Activated B cell treated with CpG ODN at 0.5 μM for 24 hours (primary cell): ENCODE data around the gene TBC1D1. TPM values are rescaled to one million over a fixed set of nuclear protein-coding genes. Genes with fewer than 3 reads are reported as not detected.

ENCODE experiments used
- ATAC-seq: fragments of 200-7000 bp; cut with Tn5 transposase; one replicate; pipeline ENCODE4 v1.10.0; 2021; ENCODE audit warnings: low read depth, mild to moderate bottlenecking, moderate library complexity
- CTCF ChIA-PET: fragments of 350-600 bp; sonication (Branson Sonifier 250); formaldehyde crosslinking; loops from one replicate; lab custom pipeline; 2021; ENCODE audit warnings: antibody characterized with exemption; lab: Charles Lee
- POLR2A ChIA-PET: fragments of 350-600 bp; sonication (Branson Sonifier 250); formaldehyde crosslinking; loops from one replicate; lab custom pipeline; 2021; ENCODE audit warnings: antibody characterized with exemption; lab: Charles Lee
- DNase-seq: peaks from one replicate; pipeline ENCODE4 v3.0.0; 2022
- H3K27ac Mint-ChIP-seq: one replicate; pipeline ENCODE4 v1.8.0; 2020; ENCODE audit warnings: mixed read lengths
- H3K27me3 Mint-ChIP-seq: one replicate; pipeline ENCODE4 v1.8.0; 2021; ENCODE audit warnings: mixed read lengths
- H3K36me3 Mint-ChIP-seq: one replicate; pipeline ENCODE4 v1.8.0; 2021; ENCODE audit warnings: low read depth, mixed read lengths
- H3K4me1 Mint-ChIP-seq: one replicate; pipeline ENCODE4 v1.8.0; 2021; ENCODE audit warnings: mixed read lengths
- H3K4me3 Mint-ChIP-seq: one replicate; pipeline ENCODE4 v1.8.0; 2020; ENCODE audit warnings: mild to moderate bottlenecking, mixed read lengths
- H3K9me3 Mint-ChIP-seq: one replicate; pipeline ENCODE4 v1.8.0; 2020; ENCODE audit warnings: mixed read lengths
- CTCF ChIP-seq: fragments of 200-600 bp; IDR thresholded peaks from one replicate; pipeline ENCODE4 v1.8.0; 2022; ENCODE audit warnings: antibody characterized with exemption, mild to moderate bottlenecking
- intact Hi-C: fragments of 100-400 bp; cut with micrococcal nuclease; formaldehyde crosslinking; loops from one replicate; pipeline ENCODE4 v1.15.1; 2024
- total RNA-seq: library from RNA; stranded (reverse); gene quantifications from 2 replicates; pipeline ENCODE4 v1.2.3, GENCODE V29; 2022

Gene TBC1D1
- total RNA-seq, 1 donor from 2014 or later, result 84.8 TPM

GRCh38 chr4:37865450-37865849, 25.4 kb upstream of the TBC1D1 start:
- no peak for TF ChIP-seq CTCF
- Mint-ChIP-seq H3K27ac (no peak overlapping the region), H3K36me3 (peaks cover 39% of the 10 kb centered on the region), H3K27me3 (no peaks in the 10 kb centered on the region), H3K4me1 (peaks cover 14% of the 10 kb centered on the region), H3K9me3 (no peaks in the 10 kb centered on the region), H3K4me3 (no peak overlapping the region)
- intact Hi-C loops, result no loop called here
- CTCF ChIA-PET, result no interaction called here
- POLR2A ChIA-PET, result no interaction called here
- DNase-seq (no peak), ATAC-seq (no peak)

GRCh38 chr4:37867102-37867501, 23.8 kb upstream of the TBC1D1 start:
- Mint-ChIP-seq H3K27ac (no peak overlapping the region), H3K36me3 (peaks cover 25% of the 10 kb centered on the region), H3K4me1 (peaks cover 16% of the 10 kb centered on the region), H3K4me3 (no peak overlapping the region), H3K27me3 (no peaks in the 10 kb centered on the region), H3K9me3 (no peaks in the 10 kb centered on the region)
- ATAC-seq, result no peak
- DNase-seq, result no peak
- intact Hi-C loops, result no loop called here
- ChIA-PET CTCF (no interaction called here), POLR2A (no interaction called here)
- no peak for TF ChIP-seq CTCF

GRCh38 chr4:37868238-37868637, 22.6 kb upstream of the TBC1D1 start:
- peaks cover 20% of the 10 kb centered on the region for H3K36me3 Mint-ChIP-seq
- no peak overlapping the region for H3K27ac Mint-ChIP-seq
- H3K4me3 Mint-ChIP-seq, result no peak overlapping the region
- TF ChIP-seq CTCF, result no peak
- peaks cover 16% of the 10 kb centered on the region for H3K4me1 Mint-ChIP-seq
- intact Hi-C loops, result no loop called here
- CTCF ChIA-PET, result no interaction called here
- H3K27me3 Mint-ChIP-seq, result no peaks in the 10 kb centered on the region
- no peak for ATAC-seq
- H3K9me3 Mint-ChIP-seq, result no peaks in the 10 kb centered on the region
- POLR2A ChIA-PET, result no interaction called here
- DNase-seq, result no peak

- ATAC-seq, result no peak
- no peaks in the 10 kb centered on the region for H3K9me3 Mint-ChIP-seq
- DNase-seq, result no peak
- peaks cover 2% of the 10 kb centered on the region for H3K4me1 Mint-ChIP-seq
- H3K36me3 Mint-ChIP-seq, result peaks cover 7% of the 10 kb centered on the region
- POLR2A ChIA-PET, result interaction anchor here (1.0 kb wide), 1 partner anchor 19 kb away, joined by 5 read pairs; the partner anchor contains the start of gene TBC1D1
- H3K4me3 Mint-ChIP-seq, result no peak overlapping the region
- no peak for TF ChIP-seq CTCF
- intact Hi-C loops, result loop anchor here (2.0 kb wide), 1 partner anchor 18 kb away; the partner anchor contains the start of gene TBC1D1
- CTCF ChIA-PET, result interaction anchor here (1.5 kb wide), 1 partner anchor 106 kb away, joined by 3 read pairs; no protein-coding TSS in a partner anchor
- H3K27me3 Mint-ChIP-seq, result no peaks in the 10 kb centered on the region
- H3K27ac Mint-ChIP-seq, result no peak overlapping the region
These were observed 18.4 kb upstream of the TBC1D1 start for GRCh38 chr4:37872310-37872988.

GRCh38 chr4:37873386-37873785, 17.5 kb upstream of the TBC1D1 start:
- peaks cover 2% of the 10 kb centered on the region for H3K36me3 Mint-ChIP-seq
- CTCF ChIA-PET, result no interaction called here
- no peak overlapping the region for H3K27ac Mint-ChIP-seq
- no peak for TF ChIP-seq CTCF
- DNase-seq, result no peak
- no peak for ATAC-seq
- H3K4me3 Mint-ChIP-seq, result no peak overlapping the region
- intact Hi-C loops, result loop anchor here (2.0 kb wide), 1 partner anchor 17 kb away; the partner anchor contains the start of gene TBC1D1
- POLR2A ChIA-PET, result interaction anchor here (0.5 kb wide), 1 partner anchor 37 kb away, joined by 7 read pairs; no protein-coding TSS in a partner anchor
- peaks cover 2% of the 10 kb centered on the region for H3K4me1 Mint-ChIP-seq
- no peaks in the 10 kb centered on the region for H3K9me3 Mint-ChIP-seq
- no peaks in the 10 kb centered on the region for H3K27me3 Mint-ChIP-seq
